GM18520 (cell line): ENCODE data around the gene TRPC3.
A peak's percentile ranks its signal among the peaks of the same experiment; 100 is the strongest.
"Not testable (repeated sequence)": the region's sequence is repeated elsewhere in the genome, so short reads cannot be mapped to it uniquely, and the experiment has no call there.

Experiments used
- ATAC-seq: cut with Tn5 transposase; IDR thresholded peaks from one replicate; pipeline ENCODE4 v1.9.1; 2021; ENCODE audit not compliant: unreplicated experiment

The TRPC3 gene

DNA sequence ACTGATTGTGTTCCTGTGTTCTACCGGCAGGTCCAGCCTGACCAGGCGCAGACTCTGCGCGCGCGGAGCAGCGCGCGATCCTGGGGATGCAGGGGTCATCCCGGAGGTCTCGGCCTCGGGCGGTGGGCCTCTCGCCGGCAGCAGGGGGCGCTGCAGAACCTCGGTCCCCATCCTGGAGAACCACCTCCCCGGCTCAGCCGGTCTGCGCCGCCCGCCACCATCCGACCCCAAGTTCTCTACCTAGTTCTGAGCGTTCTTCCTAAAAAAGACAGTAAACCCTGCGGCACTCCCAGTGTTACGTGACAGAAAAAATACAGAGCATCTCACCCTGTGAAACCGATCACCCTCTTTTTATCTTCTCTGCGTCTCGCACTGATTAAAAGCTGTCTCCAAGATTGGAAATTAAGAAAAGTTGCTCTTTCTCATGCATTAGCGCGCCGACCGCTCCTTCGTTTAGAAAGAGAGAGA lies 1.6 kb downstream of the TRPC3 start:
- peak; percentile 63 for ATAC-seq

DNA sequence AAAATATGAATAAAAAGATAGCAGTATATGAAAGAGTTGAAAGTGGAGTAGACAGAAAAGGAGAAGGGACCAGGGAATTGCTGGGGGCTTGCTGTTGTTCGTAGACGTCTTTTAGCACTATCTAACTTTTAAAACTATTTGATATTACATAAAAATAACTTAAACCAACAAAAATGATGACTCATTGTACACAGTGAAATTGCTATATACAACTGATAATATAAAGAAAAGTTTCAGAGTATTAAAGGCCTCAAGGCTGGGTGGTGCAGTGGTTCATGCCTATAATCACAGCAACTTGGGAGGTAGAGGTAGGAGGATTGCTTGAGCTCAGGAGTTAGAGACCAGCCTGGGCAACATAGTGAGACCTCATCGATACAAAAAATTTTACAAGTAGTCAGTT lies 5.2 kb downstream of the TRPC3 start:
- ATAC-seq: no peak

DNA sequence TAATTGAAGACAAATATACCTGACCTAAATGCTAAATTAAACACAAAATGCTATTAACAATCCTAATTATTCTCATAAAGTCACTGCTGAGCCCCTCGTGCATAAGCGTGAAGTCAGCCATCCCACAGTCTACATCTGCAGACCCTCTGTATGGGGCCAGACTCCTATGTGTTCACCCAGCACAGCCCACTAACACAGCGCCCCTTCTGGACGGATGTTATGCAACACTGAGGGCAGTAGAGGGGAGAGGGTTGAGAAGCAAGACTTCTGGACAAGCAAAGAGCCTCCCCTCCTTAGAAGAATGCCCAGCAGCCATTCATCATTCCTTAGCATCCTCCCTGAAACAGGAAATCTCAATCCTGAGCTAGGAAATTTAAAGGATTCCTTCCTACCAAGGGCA lies 7.9 kb downstream of the TRPC3 start:
- ATAC-seq: no peak

DNA sequence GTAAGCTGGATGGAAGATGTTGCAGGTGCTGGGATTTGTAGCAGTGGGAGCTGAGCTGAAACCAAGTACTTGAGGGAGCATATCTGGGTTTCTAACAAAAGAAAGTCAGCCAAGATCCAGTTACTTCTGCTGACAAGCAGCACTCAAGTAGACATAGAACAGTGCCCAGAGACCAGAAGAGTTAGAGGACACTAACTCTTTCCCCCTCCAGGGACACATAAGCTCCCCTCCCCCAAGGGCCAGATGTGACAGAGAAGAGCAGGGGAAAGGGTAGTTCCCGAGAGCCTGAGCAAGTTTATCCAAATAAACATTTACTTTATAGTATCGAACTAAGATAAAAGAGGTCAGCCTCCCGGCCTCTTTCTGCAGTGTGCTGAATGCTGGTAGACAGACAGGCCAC lies 12.2 kb downstream of the TRPC3 start:
- ATAC-seq: no peak

DNA sequence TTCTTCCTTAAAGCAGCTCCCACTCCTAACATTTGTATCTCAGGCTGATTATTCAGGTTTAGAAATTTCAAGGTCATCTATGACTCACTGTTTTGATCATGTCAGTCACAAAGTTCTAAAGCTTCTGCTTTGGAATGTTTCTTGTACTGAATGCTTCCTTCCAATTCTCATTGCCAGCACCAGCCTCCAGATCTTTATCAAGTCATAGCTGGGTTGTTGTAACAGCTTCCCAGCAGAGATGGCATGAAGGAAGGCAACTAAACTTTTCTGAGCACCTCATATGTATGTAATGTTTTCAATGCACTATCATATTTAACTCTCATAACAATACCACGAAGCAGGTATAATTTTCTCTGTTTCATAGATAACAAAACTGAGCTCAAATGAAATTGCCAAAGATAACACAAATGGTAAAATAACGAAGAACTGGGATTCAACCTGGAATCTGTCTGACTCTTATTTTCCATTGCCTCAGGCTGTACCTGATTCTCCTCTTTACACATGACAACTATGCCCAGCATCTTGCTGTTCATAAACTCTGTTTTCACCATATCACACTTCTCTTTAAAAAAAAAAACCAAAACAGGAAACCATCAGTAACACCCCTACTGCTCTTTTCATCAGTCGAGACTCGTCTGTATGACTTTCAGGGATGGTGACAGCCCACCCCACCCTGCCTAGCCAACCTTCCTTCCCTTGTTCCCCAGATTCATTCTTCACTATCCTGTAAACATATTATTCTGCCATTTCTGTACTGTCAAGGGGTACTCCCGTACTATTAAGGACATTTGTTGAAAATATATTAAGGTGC lies 13.4 kb downstream of the TRPC3 start:
- no peak for ATAC-seq

DNA sequence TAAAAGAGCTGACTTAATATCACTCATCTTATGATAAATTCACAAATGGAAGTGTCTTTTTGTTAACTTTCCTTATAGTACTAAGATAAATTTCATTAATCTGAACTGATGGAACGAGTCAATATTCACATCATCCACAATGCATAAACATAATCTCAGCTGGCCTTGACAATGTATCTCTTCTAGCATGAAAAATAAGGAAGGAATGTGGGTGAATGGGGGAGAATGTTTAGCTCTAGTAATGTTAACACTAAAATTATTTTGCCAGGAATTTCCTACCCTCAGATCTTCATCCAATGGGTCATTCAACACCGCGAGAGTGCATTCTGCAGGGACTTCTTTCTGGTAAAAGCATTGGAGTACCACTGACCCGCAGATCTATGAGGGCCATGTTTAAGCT lies 15.8 kb downstream of the TRPC3 start:
- ATAC-seq: no peak

DNA sequence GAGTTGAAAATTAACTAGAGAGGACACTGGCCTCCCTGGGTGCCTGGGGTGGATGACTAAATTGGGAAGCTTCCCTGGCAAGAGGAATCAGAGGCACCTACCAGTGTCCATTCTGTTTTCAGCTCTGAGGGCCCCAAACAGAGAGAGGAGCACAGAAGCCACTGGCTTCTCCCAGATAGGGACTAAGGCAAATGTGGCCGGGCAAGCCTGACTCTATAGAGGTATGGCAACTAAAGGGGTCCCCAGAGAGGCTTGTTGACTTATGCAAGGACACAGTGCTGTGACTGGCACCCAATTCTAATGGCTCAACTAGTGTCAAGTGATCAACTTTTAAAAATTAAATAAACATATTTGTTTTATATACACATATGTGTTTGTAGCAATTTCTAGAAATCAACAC lies 17.2 kb downstream of the TRPC3 start:
- no peak for ATAC-seq

DNA sequence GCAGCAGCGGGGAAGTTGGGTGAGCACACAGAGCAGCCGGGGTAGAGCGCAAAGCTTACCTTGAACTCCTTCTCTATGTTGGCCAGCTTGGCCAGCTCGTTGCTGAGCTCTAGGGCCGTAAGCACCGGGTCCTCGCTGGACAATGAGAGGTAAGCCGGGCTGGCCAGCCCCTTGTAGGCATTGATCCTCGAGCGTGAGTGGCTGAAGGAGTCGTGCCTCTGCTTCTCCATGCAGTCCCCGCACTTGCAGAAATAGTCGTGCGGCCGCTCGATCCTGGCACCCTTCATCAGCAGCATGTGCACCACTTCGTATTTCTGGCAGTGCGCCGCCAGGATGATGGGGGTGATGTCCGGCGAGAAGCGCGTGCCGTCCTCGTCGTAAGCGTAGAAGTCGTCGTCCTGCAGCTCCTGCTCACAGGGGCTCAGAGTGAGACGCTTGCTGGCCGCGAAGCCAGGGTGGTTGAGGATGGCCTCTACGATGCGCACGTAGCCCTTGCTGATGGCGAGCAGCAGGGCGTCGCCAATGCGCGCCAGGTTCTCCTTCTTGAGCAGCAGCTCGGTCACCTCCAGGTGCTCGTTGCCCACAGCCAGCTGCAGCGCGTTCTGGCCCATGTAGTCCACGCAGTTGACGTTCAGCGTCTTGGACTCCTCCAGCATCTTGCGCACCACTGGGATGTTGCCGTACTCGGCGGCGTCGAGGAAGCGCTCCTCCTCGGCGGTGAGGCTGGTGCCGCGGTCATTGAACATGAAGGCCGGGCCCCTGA lies 19.5 kb downstream of the TRPC3 start:
- no peak for ATAC-seq

DNA sequence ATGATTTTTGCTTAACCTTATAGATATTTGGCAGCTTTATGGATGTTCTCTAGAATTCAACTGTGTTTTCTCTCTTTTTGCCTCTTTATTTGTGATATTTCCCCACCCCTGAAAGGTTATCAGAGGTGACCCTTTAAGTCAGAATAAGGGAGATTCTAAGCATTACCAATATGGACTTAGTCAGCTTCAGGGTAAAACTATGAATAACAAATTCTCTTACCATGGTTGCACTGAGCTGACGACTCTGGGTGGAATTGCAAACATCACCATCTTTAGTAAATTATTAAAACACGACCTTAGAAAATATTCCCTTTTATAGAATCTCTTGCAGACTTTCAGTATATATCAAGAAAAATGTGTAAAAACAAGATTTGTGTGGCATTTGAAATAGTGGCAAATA lies 21.6 kb downstream of the TRPC3 start:
- no peak for ATAC-seq

DNA sequence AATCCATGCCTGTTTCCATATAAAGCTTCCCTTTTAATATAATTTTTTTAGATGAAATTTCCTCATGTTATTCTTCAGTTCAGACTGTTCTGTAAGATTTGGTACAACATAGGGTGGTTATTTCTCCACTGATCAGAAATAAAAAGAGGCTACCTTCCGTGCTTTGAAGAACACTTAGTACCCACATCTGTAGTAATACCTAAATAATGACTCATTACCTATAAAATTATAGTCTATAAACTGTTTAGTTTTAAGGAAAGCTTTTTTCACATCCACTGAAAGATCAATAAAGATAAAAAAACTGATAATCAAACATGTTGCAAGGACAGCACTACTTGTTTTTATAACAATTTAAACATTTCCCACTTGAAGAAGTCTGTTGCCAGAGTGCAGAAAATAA lies 23.9 kb downstream of the TRPC3 start:
- ATAC-seq: no peak

DNA sequence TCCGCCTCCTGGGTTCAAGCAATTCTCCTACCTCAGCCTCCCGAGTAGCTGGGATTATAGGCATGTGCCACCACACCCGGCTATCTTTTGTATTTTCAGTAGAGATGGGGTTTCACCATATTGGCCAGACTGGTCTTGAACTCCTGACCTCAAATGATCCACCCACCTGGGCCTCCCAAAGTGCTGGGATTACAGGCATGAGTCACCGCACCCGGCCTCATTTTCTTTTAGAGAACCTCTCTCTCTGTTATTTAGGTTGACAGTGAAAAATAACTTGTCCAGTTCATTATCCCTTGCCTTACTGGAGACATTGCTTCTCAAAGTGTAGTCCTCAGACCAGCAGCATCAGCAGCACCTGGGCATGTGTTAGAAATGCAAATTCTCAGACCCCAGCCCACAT lies 25.4 kb downstream of the TRPC3 start:
- ATAC-seq: not testable (repeated sequence)

DNA sequence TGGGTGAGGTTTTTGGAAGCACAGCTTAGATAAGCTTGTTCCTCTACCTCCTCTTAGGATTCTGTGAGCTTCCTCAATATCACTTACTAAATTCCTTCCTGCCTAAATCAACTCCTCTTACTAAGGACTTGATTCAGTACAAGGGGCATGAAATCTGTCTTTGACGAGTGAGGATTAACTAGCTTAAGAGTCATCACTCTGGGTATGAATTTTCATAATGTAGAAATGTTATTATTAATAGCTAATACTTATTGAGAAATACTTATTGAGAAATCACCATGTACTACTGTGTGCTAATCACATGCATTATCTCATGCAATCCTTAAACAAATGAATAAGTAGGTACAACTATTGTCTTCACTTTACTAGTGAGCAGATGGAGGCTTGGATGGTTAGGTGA lies 28.6 kb downstream of the TRPC3 start:
- no peak for ATAC-seq

DNA sequence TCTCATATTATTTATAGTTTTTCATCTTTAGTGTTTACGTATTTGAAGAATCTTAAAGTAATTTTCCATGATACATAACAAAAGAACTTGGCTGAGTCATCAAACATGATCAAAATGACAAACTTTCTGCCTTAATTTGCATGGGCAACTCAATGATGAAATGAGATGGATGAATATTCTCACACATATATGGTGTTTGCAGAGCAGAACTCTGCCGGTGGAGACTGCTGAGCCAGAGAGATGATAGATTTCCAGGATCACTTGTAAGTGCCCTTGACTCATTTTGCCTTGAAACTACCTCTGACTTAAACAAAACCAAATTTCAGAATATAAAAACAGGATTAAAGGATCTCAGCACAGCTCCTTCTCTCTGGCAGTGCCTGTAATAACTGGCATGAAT lies 38.2 kb downstream of the TRPC3 start:
- no peak for ATAC-seq

DNA sequence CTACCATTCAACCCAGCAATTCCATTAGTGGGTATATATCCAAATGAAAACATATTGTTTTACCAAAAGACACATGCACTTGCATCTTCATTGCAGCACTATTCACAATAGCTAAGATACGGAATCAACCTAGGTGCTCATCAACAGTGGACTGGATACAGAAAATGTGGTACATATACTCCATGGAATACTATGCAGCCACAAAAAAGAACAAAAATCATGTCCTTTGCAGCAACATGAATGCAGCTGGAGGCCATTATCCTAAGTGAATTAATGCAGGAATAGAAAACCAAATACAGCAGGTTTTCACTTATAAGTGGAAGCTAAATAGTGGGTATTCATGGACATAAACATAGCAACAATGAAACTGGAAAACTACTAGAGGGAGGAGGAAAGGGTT lies 43.5 kb downstream of the TRPC3 start:
- ATAC-seq: no peak

DNA sequence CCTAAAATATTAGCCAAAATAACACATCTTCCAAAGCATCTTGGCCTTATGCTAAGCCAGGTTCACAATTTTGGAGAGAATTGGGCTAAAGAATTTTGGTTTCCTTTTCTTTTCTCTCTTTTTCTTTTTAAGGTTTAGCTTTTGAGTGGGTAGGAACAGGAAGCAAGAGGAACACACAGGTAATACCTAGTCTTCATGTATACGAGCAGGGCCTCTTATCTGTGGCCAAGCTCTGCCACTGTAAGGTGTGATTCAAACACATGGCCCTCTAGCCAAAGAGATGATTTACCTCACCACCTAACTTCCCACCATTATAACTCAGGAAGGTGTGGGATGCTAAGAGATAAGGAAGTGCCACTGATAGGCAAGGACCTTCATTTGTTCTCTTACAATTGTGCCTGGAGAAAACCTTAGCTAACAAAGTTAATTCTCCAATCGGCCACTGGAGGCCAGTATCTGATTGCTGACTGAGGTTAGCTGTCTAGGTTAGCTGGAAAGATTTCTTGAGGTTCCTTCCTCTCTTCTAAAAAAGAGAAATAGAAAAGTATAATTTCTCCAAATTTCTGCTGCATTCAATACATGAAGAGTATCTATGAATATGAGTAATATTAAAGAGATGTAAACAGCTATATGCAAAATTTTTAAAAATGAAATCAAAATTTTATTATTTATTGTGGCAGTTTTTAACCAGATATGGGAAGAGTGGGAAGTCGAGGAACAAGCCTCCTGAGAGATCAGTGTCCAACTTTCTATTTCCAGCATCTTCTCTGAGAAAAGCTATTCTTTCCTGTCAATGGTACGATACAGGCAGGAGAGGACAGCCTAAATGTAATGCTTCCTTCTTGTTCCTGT lies 51.5 kb downstream of the TRPC3 start:
- peak; percentile 67 for ATAC-seq

DNA sequence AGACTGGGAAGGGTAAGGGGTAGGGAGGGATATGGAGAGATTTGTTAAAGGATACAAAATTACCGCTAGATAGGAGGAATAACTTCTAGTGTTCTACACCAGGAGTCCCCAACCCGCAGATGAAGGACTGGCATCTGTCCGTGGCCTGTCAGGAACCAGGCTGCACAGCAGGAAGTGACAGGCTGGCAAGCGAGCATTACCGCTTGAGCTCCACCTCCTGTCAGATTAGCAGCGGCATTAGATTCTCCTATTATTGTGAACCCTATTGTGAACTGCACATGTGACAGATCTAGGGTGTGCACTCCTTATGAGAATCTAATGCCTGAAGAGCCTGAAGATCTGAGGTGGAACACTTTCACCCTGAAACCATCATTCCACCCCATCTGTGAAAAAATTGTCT lies 53.7 kb downstream of the TRPC3 start:
- no peak for ATAC-seq

DNA sequence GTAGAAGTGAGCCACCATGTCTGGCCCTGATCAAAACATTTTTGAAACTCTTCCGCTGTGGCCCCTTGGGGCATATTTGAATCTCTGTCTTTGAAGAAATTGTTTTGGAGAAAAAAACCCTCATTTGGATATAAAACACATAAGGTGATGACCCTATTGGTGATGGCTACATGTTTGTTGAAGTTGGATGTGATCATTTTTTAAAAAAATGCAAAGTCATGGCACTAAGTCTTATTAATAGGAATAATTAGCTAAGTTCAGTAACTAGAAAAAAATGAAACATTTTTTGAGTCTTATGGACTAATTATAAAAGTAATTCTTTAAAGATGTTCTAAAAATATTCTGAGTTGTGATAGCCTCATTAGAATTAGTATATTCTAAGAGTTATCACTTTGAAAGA lies 63.7 kb downstream of the TRPC3 start:
- no peak for ATAC-seq

DNA sequence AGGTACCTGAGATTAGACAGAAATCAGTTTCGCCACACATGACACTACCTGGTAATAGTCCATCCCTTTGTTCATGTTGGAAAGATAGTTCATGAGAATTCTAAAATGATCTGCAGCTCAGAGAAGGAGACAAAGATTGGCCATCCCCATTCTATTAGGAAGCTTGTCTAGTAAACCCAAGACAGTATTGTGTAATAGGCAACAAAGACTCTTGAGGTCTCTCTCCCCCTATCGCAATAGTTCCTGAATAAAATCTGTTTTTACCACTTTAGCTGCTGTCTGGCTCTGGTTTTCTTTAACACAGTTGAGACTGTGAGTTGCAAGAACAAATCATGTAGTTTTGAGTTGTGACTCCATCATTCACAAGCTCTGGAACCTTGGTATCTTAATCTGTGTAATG lies 66.7 kb downstream of the TRPC3 start:
- no peak for ATAC-seq

DNA sequence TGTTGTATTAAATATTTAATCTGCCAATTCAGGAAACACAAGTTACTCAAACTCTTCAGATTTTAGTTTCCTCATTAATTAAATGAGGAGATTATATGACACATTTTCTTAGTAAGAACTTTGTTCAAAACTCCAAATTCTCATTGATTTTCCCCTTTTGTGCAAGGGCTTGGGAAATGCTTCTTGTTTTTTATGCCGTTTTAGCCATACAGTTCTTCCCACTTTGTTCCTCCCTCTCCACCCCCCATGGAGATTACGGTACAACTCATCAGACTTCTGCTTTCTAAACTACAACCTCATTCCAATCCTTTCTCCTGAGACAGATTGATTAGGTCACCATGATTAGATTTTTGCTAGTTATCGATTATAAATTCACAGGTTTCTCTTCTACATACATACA lies 70.7 kb downstream of the TRPC3 start:
- ATAC-seq: no peak

DNA sequence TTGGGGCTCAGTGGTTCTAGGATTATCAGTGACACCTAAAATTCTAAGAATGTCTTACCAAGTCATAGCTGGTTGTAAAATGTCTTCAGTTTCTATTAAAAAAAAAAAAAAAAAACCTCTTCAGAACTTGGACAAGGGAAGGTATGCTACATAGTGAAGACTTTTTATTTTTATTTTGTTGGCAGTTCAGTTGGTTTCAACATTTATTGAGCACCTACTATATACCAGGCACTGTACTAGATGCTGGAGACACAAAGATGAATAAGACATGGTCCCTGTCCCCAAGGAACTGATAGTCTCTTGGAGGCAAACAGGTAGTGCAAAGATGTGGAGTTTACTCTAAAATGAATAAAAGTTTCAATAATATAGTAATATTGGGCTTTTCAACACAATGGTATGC lies 72.7 kb downstream of the TRPC3 start:
- ATAC-seq: no peak

DNA sequence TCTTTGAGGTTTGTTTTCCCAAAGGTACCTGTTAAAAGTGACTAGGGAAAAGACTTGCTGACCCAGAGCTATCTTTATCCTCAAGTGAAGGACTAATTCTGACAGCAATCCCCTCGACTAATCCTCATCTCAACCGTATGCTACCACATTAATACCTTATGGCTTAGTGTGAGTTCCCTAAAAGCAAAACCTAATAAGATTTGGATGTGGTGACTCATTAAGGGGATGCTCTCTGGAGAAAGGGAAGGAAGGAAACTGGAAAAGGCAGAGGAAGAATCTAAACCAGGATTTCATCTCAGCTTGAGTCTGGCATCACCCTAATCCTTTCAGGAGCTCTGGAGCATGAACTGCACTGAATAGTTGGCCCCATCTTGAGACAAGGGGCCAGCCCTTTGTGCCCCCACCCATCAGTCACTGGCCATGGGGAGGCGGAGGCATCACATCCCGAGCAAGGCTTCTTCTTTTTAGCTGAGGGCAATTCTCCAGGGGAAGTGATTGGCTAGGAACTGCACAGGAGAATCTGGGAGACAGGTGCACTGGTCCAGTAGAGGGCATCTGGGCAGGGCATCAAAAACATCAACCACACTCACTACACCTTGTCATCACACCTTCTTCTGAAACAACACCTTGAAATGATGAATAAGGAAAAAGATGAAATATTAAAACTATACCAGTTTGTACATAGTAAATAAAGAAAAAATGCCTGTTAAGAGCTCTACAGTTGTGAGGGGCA lies 74.7 kb downstream of the TRPC3 start:
- no peak for ATAC-seq
